Endothelial cell of umbilical vein (primary cell): Measurements from ENCODE around the gene CDH23. TPM values are rescaled to one million over a fixed set of nuclear protein-coding genes. Genes with fewer than 3 reads are reported as not detected.

Source experiments
- BruUV-seq: library from RNA; stranded (reverse); fragments of 400-500 nt; replicated peaks from 2 replicates; lab custom pipeline; 2021; lab: Mats Ljungman, UMichigan
- CTCF ChIA-PET: fragments of 300-600, 350-600 bp; sonication (Branson Sonifier 250); formaldehyde crosslinking; loops from one replicate; lab custom pipeline; 2021; ENCODE audit warnings: antibody characterized with exemption, inconsistent platforms; lab: Charles Lee
- POLR2A ChIA-PET: fragments of 300-600, 350-600 bp; sonication (Branson Sonifier 250); formaldehyde crosslinking; loops from one replicate; lab custom pipeline; 2021; ENCODE audit warnings: antibody characterized with exemption, inconsistent platforms; lab: Charles Lee
- DNase-seq: peaks from one replicate; pipeline ENCODE4 v3.0.0-alpha.2; 2011; ENCODE audit warnings: low read depth, low spot score
- FAIRE-seq: peaks from 2 replicates; lab custom pipeline; 2011; peaks lifted over from hg19 to GRCh38; lab: Jason Lieb, UNC
- H2AFZ ChIP-seq: 2 replicates; pipeline ENCODE4 v1.6.0; 2012; ENCODE audit warnings: low read depth, low read length, control low read depth, inconsistent platforms
- H3K27ac ChIP-seq: 2 replicates; pipeline ENCODE4 v1.5.1; 2011; ENCODE audit warnings: low read depth, mild to moderate bottlenecking, control low read depth, low read length, moderate library complexity; ENCODE audit not compliant: insufficient read depth
- H3K27me3 ChIP-seq, 2 experiments: 2 replicates each; pipeline versions ENCODE4 v1.6.0 to v1.6.1; 2011; ENCODE audit warnings: low read length in 2 of 2, mixed read lengths in 1 of 2; ENCODE audit not compliant: control insufficient read depth in 2 of 2, insufficient read depth in 2 of 2
- H3K36me3 ChIP-seq, 2 experiments: 2 replicates in 1 of 2; 3 replicates in 1 of 2; pipeline ENCODE4 v1.5.1; 2011; ENCODE audit warnings: low read length in 2 of 2, mild to moderate bottlenecking in 1 of 2, moderate library complexity in 1 of 2; ENCODE audit not compliant: control insufficient read depth in 2 of 2, insufficient read depth in 2 of 2; ENCODE audit errors: extremely low read depth in 1 of 2
- H3K4me1 ChIP-seq: 3 replicates; pipeline ENCODE4 v1.5.1; 2011; ENCODE audit warnings: mild to moderate bottlenecking, low read length; ENCODE audit not compliant: control insufficient read depth, insufficient read depth; ENCODE audit errors: extremely low read depth
- H3K4me2 ChIP-seq: 2 replicates; pipeline ENCODE4 v1.6.1; 2011; ENCODE audit warnings: low read length, control low read depth, mixed read lengths; ENCODE audit not compliant: insufficient read depth
- H3K4me3 ChIP-seq, 3 experiments: fragments of 200-600 bp in 1 of 3; sonication (generic), shearing (Covaris generic) in 1 of 3; replicated peaks in 1 of 3; 2 replicates each; pipeline ENCODE4 v1.5.1; 2011 to 2016; ENCODE audit warnings: control low read depth in 3 of 3, low read length in 3 of 3, mild to moderate bottlenecking in 2 of 3, inconsistent platforms in 1 of 3, low read depth in 1 of 3, moderate library complexity in 1 of 3; ENCODE audit not compliant: insufficient read depth in 1 of 3
- H3K79me2 ChIP-seq: 2 replicates; pipeline ENCODE4 v1.6.0; 2012; ENCODE audit warnings: low read length, inconsistent platforms; ENCODE audit not compliant: control insufficient read depth, insufficient read depth
- H3K9ac ChIP-seq: replicated peaks from 2 replicates; pipeline ENCODE3; 2011; ENCODE audit warnings: low read length, control low read depth; ENCODE audit not compliant: insufficient read depth; ENCODE audit errors: extremely low read depth
- H3K9me1 ChIP-seq: replicated peaks from 3 replicates; pipeline ENCODE4 v1.6.0; 2011; ENCODE audit warnings: mild to moderate bottlenecking, low read length; ENCODE audit not compliant: control insufficient read depth, insufficient read depth; ENCODE audit errors: extremely low read depth
- H3K9me3 ChIP-seq: replicated peaks from 2 replicates; pipeline ENCODE4 v1.5.1; 2012; ENCODE audit warnings: low read length, inconsistent platforms; ENCODE audit not compliant: control insufficient read depth, insufficient read depth
- H4K20me1 ChIP-seq: replicated peaks from 2 replicates; pipeline ENCODE3; 2011; ENCODE audit warnings: mild to moderate bottlenecking, low read length; ENCODE audit not compliant: control insufficient read depth, insufficient read depth; ENCODE audit errors: extremely low read depth
- EZH2 ChIP-seq: IDR thresholded peaks from 2 replicates; pipeline ENCODE4 v1.6.1; 2012; ENCODE audit warnings: borderline replicate concordance, low read depth, mild to moderate bottlenecking, moderate library complexity, low read length, inconsistent platforms; ENCODE audit not compliant: severe bottlenecking
- FOS ChIP-seq: IDR thresholded peaks from 2 replicates; pipeline ENCODE4 v1.6.1; 2011; ENCODE audit warnings: mild to moderate bottlenecking, low read length, moderate library complexity, borderline replicate concordance; ENCODE audit not compliant: insufficient read depth
- GATA2 ChIP-seq: IDR thresholded peaks from 2 replicates; pipeline ENCODE4 v1.7.0; 2011; ENCODE audit warnings: low read depth, mild to moderate bottlenecking, moderate library complexity, mixed read lengths, low read length; ENCODE audit not compliant: insufficient read length, insufficient read depth
- JUN ChIP-seq: IDR thresholded peaks from 2 replicates; pipeline ENCODE4 v1.6.1; 2011; ENCODE audit warnings: borderline replicate concordance, low read depth; ENCODE audit not compliant: insufficient read length, insufficient read depth
- MYC ChIP-seq: IDR thresholded peaks from one replicate; pipeline ENCODE4 v1.6.1; 2011; ENCODE audit warnings: mild to moderate bottlenecking, low read depth, low read length
- POLR2A ChIP-seq: IDR thresholded peaks from 2 replicates; pipeline ENCODE4 v1.6.1; 2012; ENCODE audit warnings: low read depth, mild to moderate bottlenecking, control low read depth, low read length
- POLR2AphosphoS5 ChIP-seq: IDR thresholded peaks from 2 replicates; pipeline ENCODE4 v1.6.1; 2012; ENCODE audit warnings: low read depth, mild to moderate bottlenecking, control low read depth, low read length, moderate library complexity; ENCODE audit not compliant: insufficient read depth
- dilution Hi-C: fragments of 300-500 bp; cut with MboI; formaldehyde crosslinking; loops from one replicate; pipeline ENCODE4 v1.15.0; 2019; ENCODE audit warnings: low sequenced_read_pairs; ENCODE audit not compliant: extremely low pct_ligation_motif_present
- intact Hi-C: fragments of 100-400 bp; cut with micrococcal nuclease; formaldehyde crosslinking; loops from one replicate; pipeline ENCODE4 v1.10.0; 2022
- polyA plus RNA-seq, 4 experiments: library from polyadenylated mRNA; depleted of rRNA in 3 of 4; stranded (reverse) in 3 of 4; unstranded in 1 of 4; fragments of >200 nt; gene quantifications; 2 replicates each; pipeline versions ENCODE4 v1.2.1 to v1.2.3, GENCODE V29; 2011 to 2012; ENCODE audit warnings: missing spikeins in 1 of 4
- total RNA-seq: library from RNA; stranded (reverse); gene quantifications from 2 replicates; pipeline ENCODE4 v1.2.3, GENCODE V29; 2021
- TF ChIP-seq, protein P1 (sequence below): IDR thresholded peaks from 2 replicates; pipeline ENCODE4 v1.6.1; 2011; ENCODE audit not compliant: insufficient read depth, insufficient read length
- TF ChIP-seq, protein P2 (sequence below), 2 donors: IDR thresholded peaks; 1 replicate in 1 of 2; 2 replicates in 1 of 2; pipeline ENCODE4 v1.5.1; 2011; ENCODE audit warnings: low read length in 2 of 2, mild to moderate bottlenecking in 2 of 2, moderate library complexity in 2 of 2, control low read depth in 1 of 2, inconsistent platforms in 1 of 2, low read depth in 1 of 2; ENCODE audit not compliant: insufficient read depth in 1 of 2; ENCODE audit errors: extremely low read depth in 1 of 2

Gene CDH23
- total and polyA plus RNA-seq, 2 donors (not counting 3 experiments of a cell fraction or from before 2014, with no cell fraction given), result not detected

DNA sequence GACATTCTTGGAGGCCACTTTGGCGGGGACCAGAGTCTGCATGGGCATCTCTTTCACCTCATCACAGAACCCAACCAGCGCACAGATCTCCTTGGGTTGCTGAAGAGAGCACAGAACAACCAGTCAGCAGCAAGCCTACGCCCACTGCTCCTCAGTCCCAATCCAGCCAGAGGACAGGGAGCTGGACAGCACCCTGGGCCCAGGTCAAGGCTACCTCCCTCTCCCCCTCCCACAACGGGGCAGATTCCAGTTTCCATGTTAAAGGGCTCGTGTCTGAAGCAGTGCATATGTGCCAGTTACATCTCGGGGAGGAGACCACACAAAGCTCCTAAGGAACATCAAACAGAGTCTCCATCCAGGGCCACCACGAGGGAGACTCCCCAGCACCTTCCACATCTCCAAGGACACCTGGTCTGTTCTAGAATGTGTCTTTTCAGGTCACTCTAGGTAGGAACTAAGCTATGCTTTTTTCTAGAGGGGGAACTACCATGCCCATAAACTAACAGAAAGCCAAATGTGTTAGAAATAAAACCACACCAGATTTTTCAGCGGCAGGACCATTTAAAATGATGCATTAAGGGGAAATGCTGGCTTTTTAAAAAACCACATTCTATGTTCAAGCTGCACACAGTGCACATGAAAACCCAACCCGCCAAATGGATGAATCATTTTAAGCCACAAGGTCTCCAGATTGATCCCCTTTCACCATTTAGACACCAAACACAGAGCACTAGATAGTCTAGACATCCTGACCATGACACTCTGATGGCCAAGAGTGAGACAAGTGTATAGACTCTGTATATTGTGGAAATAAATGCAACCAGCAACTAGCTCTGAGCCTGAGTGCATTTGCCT, 425.4 kb downstream of the CDH23 start:
- TF ChIP-seq, protein P1, sequence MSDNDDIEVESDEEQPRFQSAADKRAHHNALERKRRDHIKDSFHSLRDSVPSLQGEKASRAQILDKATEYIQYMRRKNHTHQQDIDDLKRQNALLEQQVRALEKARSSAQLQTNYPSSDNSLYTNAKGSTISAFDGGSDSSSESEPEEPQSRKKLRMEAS, result no peak
- TF ChIP-seq FOS, result no peak
- TF ChIP-seq EZH2, result no peak
- TF ChIP-seq GATA2, result no peak
- TF ChIP-seq MYC, result no peak
- TF ChIP-seq, protein P2, sequence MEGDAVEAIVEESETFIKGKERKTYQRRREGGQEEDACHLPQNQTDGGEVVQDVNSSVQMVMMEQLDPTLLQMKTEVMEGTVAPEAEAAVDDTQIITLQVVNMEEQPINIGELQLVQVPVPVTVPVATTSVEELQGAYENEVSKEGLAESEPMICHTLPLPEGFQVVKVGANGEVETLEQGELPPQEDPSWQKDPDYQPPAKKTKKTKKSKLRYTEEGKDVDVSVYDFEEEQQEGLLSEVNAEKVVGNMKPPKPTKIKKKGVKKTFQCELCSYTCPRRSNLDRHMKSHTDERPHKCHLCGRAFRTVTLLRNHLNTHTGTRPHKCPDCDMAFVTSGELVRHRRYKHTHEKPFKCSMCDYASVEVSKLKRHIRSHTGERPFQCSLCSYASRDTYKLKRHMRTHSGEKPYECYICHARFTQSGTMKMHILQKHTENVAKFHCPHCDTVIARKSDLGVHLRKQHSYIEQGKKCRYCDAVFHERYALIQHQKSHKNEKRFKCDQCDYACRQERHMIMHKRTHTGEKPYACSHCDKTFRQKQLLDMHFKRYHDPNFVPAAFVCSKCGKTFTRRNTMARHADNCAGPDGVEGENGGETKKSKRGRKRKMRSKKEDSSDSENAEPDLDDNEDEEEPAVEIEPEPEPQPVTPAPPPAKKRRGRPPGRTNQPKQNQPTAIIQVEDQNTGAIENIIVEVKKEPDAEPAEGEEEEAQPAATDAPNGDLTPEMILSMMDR (IDR thresholded peaks at IDR 0.05; ENCODE audit: extremely low read depth in 1 of 2, insufficient read depth in 1 of 2, low read depth in 1 of 2, low read length in 2 of 2), result no peak
- no peak for TF ChIP-seq POLR2AphosphoS5
- TF ChIP-seq POLR2A, result no peak
- no peak for TF ChIP-seq JUN
- H3K4me1 ChIP-seq, result no peaks in the 10 kb centered on the region
- H3K79me2 ChIP-seq, result no peaks in the 10 kb centered on the region
- no peaks in the 10 kb centered on the region for H4K20me1 ChIP-seq
- DNase-seq, result no peak
- POLR2A ChIA-PET, result no interaction called here
- peaks cover 33 to 71% of the 10 kb centered on the region in 2 experiments for H3K36me3 ChIP-seq
- H3K9ac ChIP-seq, result no peak overlapping the region
- no peak overlapping the region for H3K27ac ChIP-seq
- intact Hi-C loops, result no loop called here
- H3K9me3 ChIP-seq, result no peaks in the 10 kb centered on the region
- H3K4me2 ChIP-seq, result no peak overlapping the region
- no peak overlapping the region for H2AFZ ChIP-seq
- H3K9me1 ChIP-seq, result no peaks in the 10 kb centered on the region
- BruUV-seq, result no TSS peak
- no peak for FAIRE-seq
- dilution Hi-C loops, result no loop called here
- CTCF ChIA-PET, result interaction anchor here (1.4 to 2.0 kb wide), 2 partner anchors 10 to 74 kb away, joined by 4 to 16 read pairs; no protein-coding TSS in a partner anchor
- no peaks in the 10 kb centered on the region for H3K27me3 ChIP-seq
- no peak overlapping the region for H3K4me3 ChIP-seq
